Stimulated activated CD4-positive, alpha-beta T cell treated with anti-CD3 and anti-CD28 coated beads, Interleukin-2, amount 100 ng/mL, for 24 hours (primary cell): Measurements from ENCODE around the gene TUBGCP2.

Source experiments
- DNase-seq, 2 donors: peaks; one replicate each; pipeline ENCODE4 v3.0.0-alpha.2; 2020

Gene TUBGCP2

GRCh38 chr10:133342942-133343341 is 34.3 kb upstream of the TUBGCP2 start:
- no peak for DNase-seq

GRCh38 chr10:133341983-133342382 is 33.3 kb upstream of the TUBGCP2 start:
- no peak for DNase-seq

- DNase-seq, result no peak
These were observed 31.2 kb upstream of the TUBGCP2 start for GRCh38 chr10:133339708-133340380.

- no peak for DNase-seq
These were observed 29.7 kb upstream of the TUBGCP2 start for GRCh38 chr10:133338080-133339071.

- DNase-seq, result no peak
These were observed 28.7 kb upstream of the TUBGCP2 start for GRCh38 chr10:133337370-133337725.

- DNase-seq, result peak; percentile 69 to 74
These were observed 28.1 kb upstream of the TUBGCP2 start, which contains the start of gene CALY for GRCh38 chr10:133336577-133337369. CALY (minus strand) TSS chr10:133336896; CDS start chr10:133328989, 7,907 bp downstream.

- no peak for DNase-seq
These were observed 27.5 kb upstream of the TUBGCP2 start for GRCh38 chr10:133336118-133336576.

GRCh38 chr10:133335246-133336117 is 26.8 kb upstream of the TUBGCP2 start:
- peak; percentile 77 for DNase-seq

- DNase-seq, result peak in 1 of 2 donors; percentile 49
These were observed 26.0 kb upstream of the TUBGCP2 start for GRCh38 chr10:133334503-133335245.

- no peak for DNase-seq
These were observed 24.4 kb upstream of the TUBGCP2 start for GRCh38 chr10:133332936-133333699.

GRCh38 chr10:133329491-133330202 is 21.0 kb upstream of the TUBGCP2 start:
- DNase-seq, result peak; percentile 91 to 94

- DNase-seq, result no peak
These were observed 20.0 kb upstream of the TUBGCP2 start for GRCh38 chr10:133328358-133329343.

GRCh38 chr10:133327651-133328357 is 19.1 kb upstream of the TUBGCP2 start:
- no peak for DNase-seq

GRCh38 chr10:133326745-133327650 is 18.3 kb upstream of the TUBGCP2 start:
- no peak for DNase-seq

GRCh38 chr10:133326223-133326551 is 17.5 kb upstream of the TUBGCP2 start:
- no peak for DNase-seq

GRCh38 chr10:133325440-133326222 is 17.0 kb upstream of the TUBGCP2 start:
- no peak for DNase-seq
